GM21619 (cell line): Measurements from ENCODE around the gene CLMP.
"Not testable (repeated sequence)": the region's sequence is repeated elsewhere in the genome, so short reads cannot be mapped to it uniquely, and the experiment has no call there.

Experiments used
- ATAC-seq: cut with Tn5 transposase; IDR thresholded peaks from one replicate; pipeline ENCODE4 v1.9.1; 2021; ENCODE audit not compliant: unreplicated experiment

CLMP gene

GRCh38 chr11:123139206-123139605 lies 55.8 kb downstream of the CLMP start:
- no peak for ATAC-seq

- ATAC-seq = no peak
Measured at GRCh38 chr11:123137431-123138224, 57.4 kb downstream of the CLMP start.

GRCh38 chr11:123135863-123136446 lies 59.1 kb downstream of the CLMP start:
- ATAC-seq = no peak

GRCh38 chr11:123132881-123133280 lies 62.2 kb downstream of the CLMP start:
- ATAC-seq = no peak

GRCh38 chr11:123132034-123132766 lies 62.8 kb downstream of the CLMP start:
- not testable (repeated sequence) for ATAC-seq

GRCh38 chr11:123129920-123130319 lies 65.1 kb downstream of the CLMP start:
- ATAC-seq = no peak

- ATAC-seq = no peak
Measured at GRCh38 chr11:123125169-123125568, 69.9 kb downstream of the CLMP start.

GRCh38 chr11:123122852-123123251 lies 72.2 kb downstream of the CLMP start:
- no peak for ATAC-seq

GRCh38 chr11:123122341-123122740 lies 72.7 kb downstream of the CLMP start:
- ATAC-seq = no peak

GRCh38 chr11:123116486-123116885 lies 78.6 kb downstream of the CLMP start:
- no peak for ATAC-seq

- no peak for ATAC-seq
Measured at GRCh38 chr11:123111465-123111864, 83.6 kb downstream of the CLMP start.

GRCh38 chr11:123110397-123110796 lies 84.7 kb downstream of the CLMP start:
- ATAC-seq = no peak

- no peak for ATAC-seq
Measured at GRCh38 chr11:123107945-123108495, 87.0 kb downstream of the CLMP start.

GRCh38 chr11:123104697-123105096 lies 90.4 kb downstream of the CLMP start:
- no peak for ATAC-seq

GRCh38 chr11:123103326-123103980 lies 91.6 kb downstream of the CLMP start:
- ATAC-seq = no peak

GRCh38 chr11:123100379-123101085 lies 94.5 kb downstream of the CLMP start:
- ATAC-seq = no peak

- ATAC-seq = no peak
Measured at GRCh38 chr11:123098990-123099389, 96.1 kb downstream of the CLMP start.

- ATAC-seq = no peak
Measured at GRCh38 chr11:123093739-123094138, 101.3 kb downstream of the CLMP start.

- no peak for ATAC-seq
Measured at GRCh38 chr11:123091506-123091905, 103.5 kb downstream of the CLMP start.

GRCh38 chr11:123090168-123090567 lies 104.9 kb downstream of the CLMP start:
- ATAC-seq = not testable (repeated sequence)
